HG03521 (cell line): ENCODE results near the gene PTPRH.

Experiments
- ATAC-seq: cut with Tn5 transposase; IDR thresholded peaks from one replicate; pipeline ENCODE4 v1.9.1; 2021; ENCODE audit warnings: mild to moderate bottlenecking, moderate library complexity; ENCODE audit not compliant: unreplicated experiment

PTPRH gene

DNA sequence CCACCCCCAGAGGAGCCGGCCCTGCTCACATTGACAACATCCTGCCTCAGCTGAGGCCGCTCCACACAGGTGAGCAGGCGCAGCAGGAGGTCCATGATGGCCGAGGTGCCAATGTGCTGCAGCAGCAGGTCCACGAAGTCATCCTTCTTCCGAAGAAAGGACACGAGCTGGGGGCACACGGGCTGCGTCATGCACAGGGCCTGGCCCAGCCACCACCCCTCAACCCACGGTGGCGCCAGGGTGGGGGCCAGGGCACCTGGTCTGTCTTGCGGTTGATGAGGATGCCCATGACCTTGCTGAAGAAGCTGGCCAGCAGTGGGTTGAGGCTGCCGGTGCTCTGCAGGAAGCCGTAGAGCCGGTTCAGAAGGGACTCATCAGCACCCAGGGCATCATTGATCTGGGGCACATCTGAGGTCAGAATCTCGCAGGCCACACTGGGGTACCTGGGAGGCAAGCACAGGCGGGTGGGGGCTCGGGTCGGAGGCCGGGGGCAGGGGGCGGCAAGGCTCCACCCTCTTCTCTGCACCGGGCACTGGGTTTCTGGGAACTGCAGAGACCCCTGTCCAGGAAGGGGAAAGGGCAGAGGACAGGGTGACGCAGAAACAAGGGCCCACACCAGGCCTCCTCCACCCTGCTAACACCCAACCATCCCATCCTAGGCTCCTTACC lies 36.1 kb upstream of the PTPRH start:
- no peak for ATAC-seq

DNA sequence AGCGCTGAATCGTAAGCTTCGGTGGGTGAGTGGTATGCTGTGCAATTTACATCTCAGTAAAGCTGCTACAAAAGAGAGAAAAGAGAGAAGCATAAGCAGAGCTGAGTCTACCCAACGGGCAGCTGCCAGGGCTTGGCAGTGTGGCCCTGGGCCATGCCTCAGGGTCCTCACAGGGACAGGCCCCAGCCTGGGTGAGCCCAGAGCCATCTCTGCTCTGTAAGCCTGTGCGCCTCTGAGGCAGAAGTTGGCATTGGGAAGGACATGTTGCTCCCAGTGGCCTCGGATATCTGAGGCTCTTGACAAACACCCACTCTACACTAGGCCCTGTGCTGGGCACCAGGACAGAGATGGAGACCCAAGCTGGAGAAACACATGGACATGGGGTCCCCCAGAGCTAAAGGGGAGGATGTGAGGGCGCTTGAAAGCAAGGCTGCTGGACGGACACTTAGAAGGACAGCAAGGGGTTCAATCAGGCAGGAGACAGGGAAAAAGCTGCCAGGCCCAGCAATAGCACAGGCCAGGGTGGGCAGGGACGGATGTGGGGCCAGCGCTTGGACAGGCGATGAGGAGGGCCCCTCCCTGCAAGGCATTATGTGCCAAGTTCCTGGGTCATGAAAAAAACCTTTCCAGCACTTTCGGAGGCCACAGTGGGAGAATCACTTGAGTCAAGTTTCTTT lies 34.8 kb upstream of the PTPRH start:
- ATAC-seq, result no peak

DNA sequence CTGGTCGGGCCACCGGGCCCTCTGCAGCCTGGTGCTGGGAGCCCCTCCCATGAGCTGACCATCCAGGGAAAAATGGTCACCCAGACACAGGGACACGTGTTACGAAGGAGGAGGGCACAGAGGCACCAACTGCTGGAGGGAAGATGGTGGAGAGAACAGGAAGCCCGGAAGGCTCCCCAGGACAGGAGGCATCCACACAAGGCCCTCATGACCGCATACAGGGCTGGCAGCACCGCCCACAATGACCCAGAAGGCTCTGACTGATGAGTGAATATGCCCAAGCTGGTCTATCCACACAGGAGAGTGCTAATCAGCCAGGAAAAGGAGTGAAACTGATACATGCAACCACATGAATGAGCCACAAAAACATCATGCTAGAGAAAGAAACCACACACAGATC lies 33.2 kb upstream of the PTPRH start:
- ATAC-seq, result no peak

DNA sequence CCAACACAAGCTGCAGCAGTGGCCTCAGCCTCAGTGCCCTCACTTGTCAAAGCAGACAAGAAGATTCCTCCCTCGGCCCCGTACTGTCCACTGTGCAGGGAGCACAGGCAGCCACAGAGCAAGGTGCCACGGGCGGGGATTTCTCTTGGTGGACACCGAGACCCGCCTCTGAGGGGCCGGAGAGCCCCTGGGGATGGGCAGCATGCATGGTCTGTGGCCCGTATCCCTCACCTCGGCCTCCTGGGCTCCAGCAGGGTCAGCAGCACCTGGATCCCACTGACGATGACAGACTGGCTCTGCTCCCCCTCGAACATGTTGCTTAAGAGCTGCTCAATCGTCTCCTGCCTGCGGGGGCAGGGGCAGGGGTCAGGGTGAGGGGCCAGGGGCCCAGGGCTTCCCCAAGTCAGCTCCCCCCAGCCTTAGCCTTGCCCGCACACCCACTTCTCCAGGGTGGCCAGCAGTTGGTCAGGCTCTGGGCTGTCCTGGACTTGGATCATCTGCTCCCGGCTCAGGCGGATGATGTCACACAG lies 32.7 kb upstream of the PTPRH start:
- ATAC-seq, result no peak

DNA sequence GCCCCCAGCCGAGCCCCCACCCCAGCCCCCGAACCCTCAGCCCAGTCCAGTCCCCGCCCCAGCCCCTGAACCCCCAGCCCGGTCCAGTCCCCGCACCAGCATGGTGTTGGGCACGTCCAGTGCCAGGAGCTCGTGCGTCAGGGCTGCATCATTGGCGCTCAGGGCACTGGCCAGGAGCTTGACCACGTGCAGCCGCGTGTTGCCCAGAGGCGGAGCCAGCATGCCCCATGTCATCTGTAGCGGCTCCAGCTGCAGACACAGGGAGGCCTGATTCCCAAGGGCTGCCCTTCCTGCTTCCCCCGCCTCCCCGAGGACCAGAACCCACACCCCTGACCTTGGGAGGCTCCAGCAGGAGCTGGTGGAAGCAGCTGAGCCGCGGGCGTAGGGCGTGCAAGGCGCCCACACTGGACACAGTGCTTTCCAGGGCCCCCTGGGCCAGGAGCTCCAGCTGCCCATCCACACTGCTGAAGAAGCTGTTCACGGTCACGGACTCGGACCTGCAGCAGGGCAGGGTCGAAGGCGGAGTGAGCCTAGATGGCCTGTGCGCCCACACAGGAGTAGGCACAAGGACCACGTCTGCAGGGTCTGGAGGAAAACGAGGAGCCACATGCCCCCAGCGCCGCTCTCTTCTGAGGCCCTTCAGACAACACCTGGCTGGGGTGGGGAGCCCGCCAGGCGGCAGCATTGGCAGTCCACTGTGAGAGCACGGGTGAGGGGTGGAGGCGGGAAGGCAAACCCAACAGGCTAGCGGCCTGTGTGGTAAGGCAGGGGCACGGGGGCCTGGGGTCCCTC lies 32.0 kb upstream of the PTPRH start:
- ATAC-seq, result no peak

DNA sequence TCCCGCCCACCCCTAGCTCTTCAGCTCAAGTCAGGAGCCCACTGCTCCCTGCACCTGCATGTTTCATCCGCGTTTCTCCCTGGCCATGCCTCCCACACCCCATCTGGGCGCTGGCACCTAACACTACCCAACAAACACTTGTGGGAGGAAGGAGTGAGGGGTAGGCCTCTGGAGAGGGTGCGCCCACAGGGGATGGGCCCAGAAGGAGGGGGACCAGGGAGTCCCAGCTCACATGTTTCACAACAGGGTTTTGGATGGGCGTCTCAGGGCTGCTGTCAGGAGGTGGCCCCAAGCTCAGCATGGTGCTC lies 31.4 kb upstream of the PTPRH start:
- ATAC-seq, result no peak

DNA sequence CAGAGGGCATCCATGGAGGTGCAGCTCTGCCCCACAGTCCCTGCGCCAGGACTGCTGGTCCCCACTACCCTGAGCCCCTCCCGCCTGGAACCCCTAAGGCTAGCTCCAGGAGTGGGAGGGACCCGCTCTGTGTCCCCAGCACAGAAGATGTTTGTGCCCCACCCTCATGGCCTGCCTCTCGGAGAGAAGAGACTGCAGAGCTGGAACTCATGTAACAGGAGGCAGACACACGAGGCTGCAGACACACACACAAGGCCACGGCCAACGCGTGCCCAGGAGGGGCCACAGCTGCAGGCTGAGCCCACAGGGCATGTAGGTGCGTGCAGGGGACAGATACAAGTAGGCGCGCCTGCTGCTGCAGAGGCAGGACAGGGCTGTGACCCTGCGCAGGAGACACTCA lies 29.7 kb upstream of the PTPRH start:
- no peak for ATAC-seq

DNA sequence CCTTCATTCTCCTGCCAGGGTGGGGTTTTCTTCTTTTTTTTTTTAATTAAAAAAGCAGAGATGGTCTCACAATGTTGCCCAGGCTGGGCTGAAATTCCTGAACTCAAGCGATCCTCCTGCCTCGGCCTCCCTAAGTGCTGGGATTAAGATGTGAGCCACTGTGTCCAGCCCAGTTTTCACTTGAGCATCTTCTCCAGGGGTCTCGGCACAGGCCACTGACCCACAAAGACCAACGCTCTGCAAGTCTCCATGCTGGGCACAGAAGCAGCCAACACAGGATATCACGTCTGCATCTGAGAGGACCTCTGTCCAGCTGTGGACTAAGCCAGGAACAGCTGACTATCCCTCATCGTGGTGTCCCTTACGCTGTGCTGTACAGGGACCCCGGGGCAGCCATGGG lies 28.7 kb upstream of the PTPRH start:
- ATAC-seq, result no peak

DNA sequence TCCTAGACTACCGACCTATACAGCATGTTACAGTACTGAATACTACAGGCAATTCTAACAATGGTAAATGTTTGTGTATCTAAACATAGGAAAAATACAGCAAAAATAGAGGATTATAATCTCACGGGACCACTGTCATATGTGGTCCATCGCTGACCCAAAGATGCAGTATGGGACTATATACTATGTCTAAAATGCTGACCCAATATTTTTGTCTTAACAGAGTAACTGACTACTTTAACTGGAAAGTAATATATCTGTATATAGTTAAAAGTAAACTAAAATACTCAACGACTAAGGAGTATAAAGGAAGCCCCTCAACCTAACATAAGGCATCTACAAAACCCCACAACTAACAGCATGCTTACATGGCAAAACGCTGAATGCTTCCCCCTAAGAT lies 23.7 kb upstream of the PTPRH start:
- ATAC-seq, result no peak

DNA sequence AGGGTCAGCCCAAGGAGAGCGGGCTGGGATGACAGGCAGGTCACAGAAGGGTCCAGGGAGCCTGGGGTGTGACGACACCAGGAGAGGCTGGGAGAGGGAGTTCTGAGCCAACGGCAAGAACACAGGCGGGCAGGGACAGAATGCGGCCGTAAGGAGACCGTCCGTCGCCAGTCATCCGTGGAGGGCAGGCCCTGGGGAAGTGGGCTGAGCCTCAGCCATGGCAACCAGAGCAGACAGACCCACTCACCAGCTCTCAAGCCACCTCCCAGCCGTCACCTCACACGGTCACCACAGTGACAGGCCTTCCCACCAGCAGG lies 22.9 kb upstream of the PTPRH start:
- no peak for ATAC-seq

DNA sequence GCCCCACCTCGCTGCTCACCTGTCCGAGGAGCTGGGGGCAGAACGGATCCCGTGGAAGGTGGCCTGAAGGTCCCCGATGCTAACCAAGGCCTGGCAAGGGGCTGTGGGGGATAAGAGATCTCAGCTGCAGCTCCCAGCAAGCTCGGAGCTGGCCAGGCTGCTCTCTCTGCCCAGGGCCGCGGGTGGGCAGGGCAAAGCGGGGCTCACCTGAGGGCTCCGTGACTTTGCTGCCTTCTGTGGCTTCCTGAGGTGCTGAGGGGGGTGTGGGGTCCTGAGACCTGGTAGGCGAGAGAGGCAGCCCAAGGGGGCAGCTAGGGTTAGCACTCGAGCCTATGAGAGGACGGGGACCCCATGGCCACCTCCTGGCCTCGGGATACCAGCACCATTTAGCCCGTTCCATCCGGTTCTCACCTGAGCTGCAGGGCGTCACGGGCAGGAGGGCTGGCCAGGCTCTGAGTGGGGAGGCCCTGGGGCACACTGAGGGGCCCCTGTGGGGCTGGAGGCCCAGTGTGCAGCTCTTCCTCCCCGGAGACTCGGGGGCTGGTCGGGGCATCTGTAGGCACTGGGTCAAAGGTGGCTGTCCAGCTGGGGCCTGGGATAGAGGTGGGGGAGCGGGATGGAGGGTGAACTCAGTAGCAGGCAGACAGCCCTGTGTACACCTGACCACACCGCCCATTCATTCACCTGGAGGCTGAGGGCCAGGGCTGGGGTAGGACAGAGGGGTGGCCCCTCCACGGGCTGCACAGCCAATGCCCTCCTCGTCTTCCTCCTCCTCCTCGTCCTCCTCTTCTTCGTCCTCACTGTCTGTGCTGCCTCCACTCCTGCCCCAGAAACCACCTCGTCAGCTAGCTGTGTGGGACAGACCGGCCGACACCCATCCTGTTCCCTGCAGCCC lies 22.3 kb upstream of the PTPRH start:
- ATAC-seq, result no peak

DNA sequence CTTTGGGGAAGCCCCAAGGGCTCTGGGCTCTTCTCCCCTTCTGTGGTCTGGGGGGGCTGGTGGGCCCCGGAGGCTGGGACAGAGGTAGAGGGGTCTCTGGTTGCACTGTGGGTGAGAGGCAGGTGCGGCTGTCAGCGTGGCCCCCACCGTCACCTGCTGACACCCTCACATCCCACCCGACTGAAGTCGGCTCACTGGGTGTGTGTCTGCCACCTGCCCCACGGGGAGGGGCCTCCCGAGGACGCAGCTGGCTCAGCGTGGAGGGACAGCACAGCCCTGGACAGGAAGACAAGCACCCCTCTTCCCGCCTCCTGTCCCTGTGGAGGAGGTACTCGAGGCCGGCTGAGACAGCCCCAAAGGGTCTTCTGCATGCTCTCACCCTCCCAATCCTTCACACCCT lies 21.5 kb upstream of the PTPRH start:
- ATAC-seq, result no peak

DNA sequence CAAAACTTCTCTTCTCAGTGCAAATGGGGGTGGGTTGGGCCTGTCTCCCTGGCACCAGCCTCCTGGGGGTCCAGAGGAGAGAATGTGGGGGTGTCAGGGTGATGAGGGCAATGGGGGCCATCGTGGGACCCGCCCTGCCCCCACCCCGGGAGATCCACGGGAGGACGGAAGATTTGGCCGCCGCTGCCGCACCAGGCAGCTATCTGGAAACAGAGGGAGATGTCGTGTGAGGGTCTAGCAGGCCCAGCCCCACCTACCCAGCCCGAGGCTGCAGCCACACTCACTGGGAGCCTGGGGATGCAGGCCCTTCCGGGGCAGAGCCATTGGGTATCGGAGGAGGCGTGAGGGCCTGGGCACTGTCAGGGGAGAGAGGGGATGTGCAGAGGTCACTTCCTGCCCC lies 21.0 kb upstream of the PTPRH start:
- no peak for ATAC-seq

DNA sequence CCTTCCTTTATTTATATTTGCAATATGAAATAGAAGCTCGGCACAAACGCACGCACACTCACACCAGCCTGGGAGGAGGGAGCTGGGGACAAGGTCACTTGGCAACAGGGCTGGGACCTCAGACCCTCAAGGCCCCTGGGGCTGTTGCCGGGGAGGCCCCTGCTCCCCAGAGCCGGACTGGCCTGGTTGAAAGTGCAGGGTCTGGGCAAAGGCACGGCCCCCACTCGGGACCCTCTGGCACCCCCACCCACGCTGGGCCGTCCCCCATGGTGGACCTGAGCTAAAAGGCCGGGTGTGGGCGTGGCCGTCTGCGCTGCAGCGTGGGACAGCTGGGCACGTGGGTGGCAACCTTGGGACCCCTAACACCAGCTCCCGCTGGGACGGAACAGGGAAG lies 20.5 kb upstream of the PTPRH start:
- no peak for ATAC-seq

DNA sequence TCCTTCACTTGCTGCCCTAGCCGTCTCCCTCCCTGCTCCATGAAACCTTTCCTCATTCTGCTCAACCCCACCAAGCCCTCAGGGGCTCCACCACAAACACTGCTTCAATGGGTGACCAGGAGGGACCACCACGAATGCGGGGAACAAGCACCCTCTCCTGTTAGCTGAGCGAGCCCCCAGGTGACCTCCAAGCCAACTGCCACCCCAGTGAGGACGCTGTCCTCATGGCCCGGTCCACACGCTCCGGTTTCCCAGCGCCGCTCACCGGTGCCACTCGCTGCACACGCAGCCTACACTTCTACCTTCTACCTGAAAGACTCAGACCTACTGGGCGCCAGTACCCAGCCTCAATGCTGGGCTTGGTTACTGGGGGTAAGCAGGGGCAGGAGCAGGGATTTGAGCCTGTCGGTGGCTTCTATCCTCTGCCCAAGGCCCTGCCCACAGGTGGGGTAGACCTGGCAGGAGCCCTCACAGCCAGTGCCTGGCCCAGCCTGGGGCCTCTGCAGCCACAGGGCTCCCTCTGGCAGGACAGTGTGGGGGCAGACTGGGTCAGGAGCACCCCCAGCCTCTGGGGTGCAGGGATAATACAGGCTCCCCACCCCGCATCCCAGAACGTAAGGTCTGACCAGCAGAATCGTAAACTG lies 20.0 kb upstream of the PTPRH start:
- no peak for ATAC-seq

DNA sequence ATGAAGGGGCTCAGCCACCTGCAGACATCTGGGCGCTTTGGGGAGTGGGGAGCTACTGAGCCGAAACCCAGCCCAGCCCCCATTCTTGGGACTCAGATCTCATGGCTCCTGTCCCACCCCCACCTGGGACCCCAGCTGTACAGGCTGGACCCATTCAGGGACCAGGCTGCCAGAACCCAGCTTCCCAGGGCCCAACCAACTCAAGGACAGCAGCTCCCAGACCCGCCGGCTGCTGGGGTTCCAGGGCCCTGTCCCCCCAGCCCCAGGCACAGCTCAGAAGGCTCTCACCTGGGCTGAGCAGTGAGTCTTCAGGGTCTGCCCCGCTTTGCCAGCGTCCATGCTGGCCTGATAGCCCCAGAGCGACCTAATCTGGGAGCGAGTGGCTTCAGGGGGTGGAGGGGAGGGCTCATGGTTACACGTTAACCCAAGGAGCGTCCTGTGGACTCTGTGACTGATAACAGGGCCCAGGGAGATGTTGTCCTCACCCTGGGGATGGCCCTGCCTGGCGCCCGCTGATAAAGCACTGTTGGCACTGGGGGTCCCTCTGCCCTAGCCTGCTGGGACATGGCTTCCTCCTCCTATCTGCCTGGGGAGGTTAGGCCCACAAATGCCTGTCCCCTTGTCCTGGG lies 19.2 kb upstream of the PTPRH start, which contains the start of gene TMEM86B:
TSS of gene TMEM86B (minus strand) at position 361 of the 629 bp plus-strand sequence. CDS start at position 339, 22 bp downstream.
- ATAC-seq, result no peak

DNA sequence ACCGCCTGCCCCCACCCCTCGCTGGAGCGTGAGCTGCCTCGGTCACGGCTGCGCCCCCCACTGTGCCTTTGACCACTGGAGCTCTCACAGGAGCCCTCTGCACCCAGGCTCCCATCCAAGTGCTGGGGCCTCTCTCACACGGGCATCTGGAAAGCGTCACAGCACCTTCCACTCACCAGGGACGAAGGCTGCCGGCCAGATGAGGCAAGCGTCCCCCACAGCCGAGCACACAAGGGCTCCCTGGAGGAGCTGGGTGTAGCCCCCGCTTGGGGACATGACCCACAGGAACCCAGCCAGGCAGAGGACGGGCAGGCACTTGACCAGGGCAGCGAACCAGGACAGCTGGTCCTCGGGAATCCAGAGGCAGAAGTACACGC lies 18.7 kb upstream of the PTPRH start:
- ATAC-seq, result no peak

DNA sequence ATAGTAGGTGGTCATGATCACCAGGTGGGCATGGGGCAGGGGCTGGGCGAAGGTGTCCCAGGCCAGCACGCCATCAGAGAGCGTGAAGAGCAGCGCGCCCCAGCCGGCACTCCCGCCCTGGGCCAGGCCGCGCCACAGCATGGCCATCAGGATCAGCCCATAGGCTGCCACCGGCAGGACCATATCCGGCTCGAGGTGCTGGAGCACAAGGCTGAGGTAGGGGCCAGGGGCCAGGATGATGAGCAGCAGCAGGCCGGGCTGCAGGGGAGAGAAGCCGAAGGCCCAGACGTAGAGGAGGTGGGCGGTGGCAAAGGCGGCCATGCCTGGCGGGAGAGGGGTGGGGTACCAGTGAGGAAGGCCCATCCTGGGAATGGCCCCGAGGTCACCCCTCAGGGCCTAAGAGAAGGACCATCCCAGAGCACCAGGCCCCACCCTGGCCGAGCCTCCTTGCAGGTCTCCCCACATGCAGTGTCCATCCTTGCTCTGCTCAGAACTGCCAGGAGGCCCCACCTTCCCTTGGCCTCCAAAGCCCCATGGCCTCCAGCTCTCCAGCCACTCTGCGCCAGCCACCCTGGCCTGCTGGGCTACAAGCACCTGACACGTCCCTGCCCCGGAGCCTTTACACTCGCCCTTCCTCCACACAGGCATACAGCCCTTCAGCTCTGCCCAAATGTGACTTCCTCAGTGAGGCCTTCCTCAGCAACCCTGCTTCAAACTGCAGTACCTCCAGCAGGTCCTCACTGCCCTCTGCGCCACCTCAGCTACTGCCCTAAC lies 18.1 kb upstream of the PTPRH start:
- ATAC-seq, result no peak

DNA sequence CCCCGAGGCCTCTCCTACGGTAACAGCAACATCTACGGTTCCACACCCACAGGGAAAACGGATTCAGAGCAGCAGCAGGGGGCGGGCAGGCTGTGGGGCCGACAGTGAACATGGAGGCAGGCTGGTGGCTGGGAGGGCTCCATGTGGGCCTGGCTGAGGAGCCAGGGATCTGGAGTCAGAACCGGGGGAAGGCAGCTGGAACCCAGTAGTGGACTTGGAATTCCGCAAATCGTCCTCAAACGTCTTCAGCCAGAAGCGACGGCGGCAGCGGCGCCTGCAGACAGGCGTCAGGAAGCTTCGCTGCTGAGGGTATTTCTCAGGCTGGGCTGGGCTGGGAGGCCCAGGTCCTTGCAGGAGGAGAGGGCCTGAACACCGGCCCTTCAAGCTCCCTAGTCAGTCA lies 17.5 kb upstream of the PTPRH start:
- ATAC-seq, result no peak
